Parathyroid adenoma (tissue), 2 donors: ENCODE data around the gene C10orf90.
"Not testable (repeated sequence)": the region's sequence is repeated elsewhere in the genome, so short reads cannot be mapped to it uniquely, and the experiment has no call there.

ENCODE experiments used
- H2AFZ ChIP-seq: fragments of 300-600 bp; sonication (generic); one replicate; pipeline ENCODE4 v1.7.0; 2017; ENCODE audit warnings: antibody characterized with exemption, mild to moderate bottlenecking
- H3K27ac ChIP-seq: fragments of 300-600 bp; sonication (generic); one replicate; pipeline ENCODE4 v1.7.0; 2017
- H3K27me3 ChIP-seq: fragments of 300-600 bp; sonication (generic); one replicate; pipeline ENCODE4 v1.7.0; 2017; ENCODE audit warnings: low read length; ENCODE audit not compliant: control insufficient read depth, insufficient read depth
- H3K36me3 ChIP-seq: fragments of 300-600 bp; sonication (generic); one replicate; pipeline ENCODE4 v1.7.0; 2017; ENCODE audit warnings: low read length; ENCODE audit not compliant: control insufficient read depth, insufficient read depth
- H3K4me1 ChIP-seq: fragments of 300-600 bp; sonication (generic); one replicate; pipeline ENCODE4 v1.7.0; 2017; ENCODE audit warnings: control low read depth
- H3K4me2 ChIP-seq: fragments of 300-600 bp; sonication (generic); one replicate; pipeline ENCODE4 v1.7.0; 2017; ENCODE audit warnings: low read length
- H3K4me3 ChIP-seq: fragments of 300-600 bp; sonication (generic); one replicate; pipeline ENCODE4 v1.7.0; 2017; ENCODE audit warnings: low read depth, low read length
- H3K79me2 ChIP-seq: fragments of 300-600 bp; sonication (generic); one replicate; pipeline ENCODE4 v1.7.0; 2017; ENCODE audit warnings: control low read depth
- H3K9ac ChIP-seq: fragments of 300-600 bp; sonication (generic); one replicate; pipeline ENCODE4 v1.7.0; 2017; ENCODE audit warnings: mild to moderate bottlenecking
- H3K9me3 ChIP-seq: fragments of 300-600 bp; sonication (generic); one replicate; pipeline ENCODE4 v1.7.0; 2017; ENCODE audit warnings: low read length; ENCODE audit not compliant: control insufficient read depth
- TF ChIP-seq, protein P1 (sequence below): fragments of 300-600 bp; sonication (generic); IDR thresholded peaks from one replicate; pipeline ENCODE4 v1.7.0; 2017; ENCODE audit warnings: antibody characterized with exemption, mild to moderate bottlenecking
- donor health status: primary hyperparathyroidism.

The C10orf90 gene

DNA sequence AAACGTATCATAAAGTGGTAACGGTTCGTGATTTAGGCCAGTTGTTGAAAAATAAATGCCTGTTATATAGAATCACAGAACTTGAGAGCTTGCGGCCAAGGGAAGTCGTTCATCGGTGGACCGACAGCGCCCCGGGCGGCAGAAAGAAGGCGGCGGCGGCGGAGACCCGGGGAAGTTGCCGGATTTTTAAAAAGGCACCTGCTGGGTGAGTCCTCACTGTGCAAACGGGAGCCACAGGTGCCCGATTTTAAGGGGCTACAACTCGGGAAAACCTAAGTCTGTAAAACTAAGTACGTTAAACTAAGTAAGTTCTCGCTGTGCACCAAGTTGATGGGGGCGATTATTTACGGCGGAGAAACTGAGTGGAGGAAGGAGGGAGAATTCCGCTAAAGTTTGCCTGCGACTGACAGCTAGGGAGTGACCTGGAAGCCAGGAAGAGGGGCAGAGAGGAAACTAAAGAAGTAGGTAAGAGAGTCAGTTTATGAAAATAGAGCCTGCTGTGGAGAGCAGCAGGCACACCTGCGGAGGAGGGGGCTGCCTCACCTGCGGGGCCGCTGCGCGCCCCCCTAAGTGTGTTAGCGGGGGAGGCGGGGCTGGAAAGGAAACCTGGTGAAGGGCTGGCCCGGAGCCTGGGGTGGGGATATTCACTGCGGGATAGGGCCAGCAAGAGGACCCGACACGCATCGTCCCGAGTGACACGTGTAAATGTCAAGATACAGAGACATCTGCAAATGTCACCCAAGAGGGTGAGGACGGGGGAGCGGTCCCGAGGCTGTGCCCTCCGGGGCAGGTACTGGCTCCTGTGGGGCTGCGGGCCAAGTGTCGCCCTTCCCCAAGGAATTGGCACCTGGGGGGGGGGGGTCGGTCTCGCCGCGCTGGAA, 283.2 kb downstream of the C10orf90 start:
- no peak overlapping the region for H3K27ac ChIP-seq
- H3K9me3 ChIP-seq, result no peaks in the 10 kb centered on the region
- no peaks in the 10 kb centered on the region for H3K27me3 ChIP-seq
- H3K79me2 ChIP-seq, result no peaks in the 10 kb centered on the region
- H3K4me1 ChIP-seq, result no peaks in the 10 kb centered on the region
- TF ChIP-seq, protein P1, sequence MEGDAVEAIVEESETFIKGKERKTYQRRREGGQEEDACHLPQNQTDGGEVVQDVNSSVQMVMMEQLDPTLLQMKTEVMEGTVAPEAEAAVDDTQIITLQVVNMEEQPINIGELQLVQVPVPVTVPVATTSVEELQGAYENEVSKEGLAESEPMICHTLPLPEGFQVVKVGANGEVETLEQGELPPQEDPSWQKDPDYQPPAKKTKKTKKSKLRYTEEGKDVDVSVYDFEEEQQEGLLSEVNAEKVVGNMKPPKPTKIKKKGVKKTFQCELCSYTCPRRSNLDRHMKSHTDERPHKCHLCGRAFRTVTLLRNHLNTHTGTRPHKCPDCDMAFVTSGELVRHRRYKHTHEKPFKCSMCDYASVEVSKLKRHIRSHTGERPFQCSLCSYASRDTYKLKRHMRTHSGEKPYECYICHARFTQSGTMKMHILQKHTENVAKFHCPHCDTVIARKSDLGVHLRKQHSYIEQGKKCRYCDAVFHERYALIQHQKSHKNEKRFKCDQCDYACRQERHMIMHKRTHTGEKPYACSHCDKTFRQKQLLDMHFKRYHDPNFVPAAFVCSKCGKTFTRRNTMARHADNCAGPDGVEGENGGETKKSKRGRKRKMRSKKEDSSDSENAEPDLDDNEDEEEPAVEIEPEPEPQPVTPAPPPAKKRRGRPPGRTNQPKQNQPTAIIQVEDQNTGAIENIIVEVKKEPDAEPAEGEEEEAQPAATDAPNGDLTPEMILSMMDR, result peak; percentile 52
- H2AFZ ChIP-seq, result no peak overlapping the region
- H3K4me2 ChIP-seq, result peak overlapping the region; percentile 68
- H3K36me3 ChIP-seq, result no peaks in the 10 kb centered on the region
- peak overlapping the region; percentile 26 for H3K4me3 ChIP-seq
- no peak overlapping the region for H3K9ac ChIP-seq

DNA sequence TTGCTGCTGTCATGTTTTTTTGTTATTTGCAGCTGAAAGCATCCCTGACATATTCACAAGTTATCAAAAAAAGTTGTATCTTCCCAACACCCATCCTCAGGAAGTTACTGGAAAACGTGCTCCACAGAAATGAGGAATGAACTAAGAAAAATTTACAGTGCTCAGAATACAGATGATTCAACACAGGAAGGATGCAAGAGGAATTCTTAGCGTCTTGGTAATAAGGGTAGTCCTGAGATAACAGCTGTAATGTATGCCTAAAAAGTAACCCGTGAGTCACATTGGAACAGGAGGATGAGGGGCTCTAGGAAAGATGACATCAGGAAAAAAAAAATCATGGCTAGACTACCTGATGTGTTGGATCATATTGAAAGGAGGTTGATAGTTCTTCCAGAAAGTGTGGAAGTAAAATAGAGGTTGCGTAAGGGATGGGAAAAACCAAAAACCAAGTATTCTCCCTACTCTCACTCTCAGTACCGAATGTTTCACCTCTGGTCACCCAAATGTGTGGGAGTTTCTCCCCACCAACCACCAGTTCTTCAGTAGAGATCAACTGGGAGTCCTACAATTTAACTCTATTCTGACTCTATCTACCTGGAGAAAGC, 286.1 kb downstream of the C10orf90 start:
- TF ChIP-seq, protein P1, result no peak
- Histone ChIP-seq H3K4me2 (no peak overlapping the region), H3K27ac (no peak overlapping the region), H3K4me3 (no peak overlapping the region), H3K9ac (no peak overlapping the region), H3K4me1 (no peaks in the 10 kb centered on the region), H3K9me3 (no peaks in the 10 kb centered on the region), H2AFZ (no peak overlapping the region), H3K79me2 (no peaks in the 10 kb centered on the region), H3K36me3 (no peaks in the 10 kb centered on the region), H3K27me3 (no peaks in the 10 kb centered on the region)

DNA sequence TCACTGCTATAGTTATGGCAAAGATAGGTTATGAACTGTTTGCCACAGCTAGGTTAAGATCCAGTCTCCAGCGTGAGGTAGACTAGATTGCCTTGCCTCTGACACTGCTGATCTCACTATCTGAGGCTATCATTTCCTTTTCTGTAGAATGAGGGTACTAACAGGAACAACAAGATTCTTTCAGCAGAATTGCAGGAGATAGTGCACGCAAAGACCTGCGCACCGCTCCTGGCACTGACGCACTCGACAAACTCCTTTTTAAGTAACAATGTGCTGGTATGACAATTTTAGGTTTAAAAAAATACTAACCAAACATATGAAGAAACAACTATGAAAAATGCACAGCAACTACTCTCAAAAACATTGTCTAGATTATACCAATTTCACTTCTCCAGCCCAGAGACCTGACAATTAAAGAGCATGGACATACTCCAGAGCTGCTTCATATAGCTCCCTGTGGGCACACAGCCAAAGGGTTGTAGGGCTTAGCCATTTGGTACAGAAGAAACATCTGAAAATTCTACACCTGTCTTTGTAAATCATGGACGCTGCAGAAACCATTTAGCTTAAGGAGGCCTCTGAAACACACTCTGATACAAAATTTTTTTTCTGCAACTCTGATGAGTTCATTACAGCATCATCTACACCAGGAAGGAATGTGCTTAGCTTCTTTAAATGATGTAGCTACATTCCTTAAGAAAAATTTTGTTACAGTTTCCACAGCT, 290.0 kb downstream of the C10orf90 start:
- no peaks in the 10 kb centered on the region for H3K4me1 ChIP-seq
- H3K4me3 ChIP-seq, result no peak overlapping the region
- H3K36me3 ChIP-seq, result no peaks in the 10 kb centered on the region
- no peaks in the 10 kb centered on the region for H3K27me3 ChIP-seq
- H2AFZ ChIP-seq, result no peak overlapping the region
- H3K27ac ChIP-seq, result no peak overlapping the region
- H3K9ac ChIP-seq, result no peak overlapping the region
- no peaks in the 10 kb centered on the region for H3K79me2 ChIP-seq
- no peak overlapping the region for H3K4me2 ChIP-seq
- no peaks in the 10 kb centered on the region for H3K9me3 ChIP-seq
- TF ChIP-seq, protein P1, result no peak

DNA sequence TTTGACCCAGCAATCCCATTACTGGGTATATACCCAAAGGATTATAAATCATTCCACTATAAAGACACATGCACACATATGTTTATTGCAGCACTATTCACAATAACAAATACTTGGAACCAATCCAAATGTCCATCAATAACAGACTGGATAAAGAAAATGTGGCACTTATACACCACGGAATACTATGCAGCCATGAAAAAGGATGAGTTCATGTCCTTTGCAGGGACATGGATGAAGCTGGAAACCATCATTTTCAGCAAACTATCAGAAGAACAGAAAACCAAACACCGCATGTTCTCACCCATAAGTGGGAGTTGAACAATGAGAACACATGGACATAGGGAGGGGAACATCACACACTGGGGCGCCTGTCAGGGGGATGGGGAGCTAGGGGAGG, 291.3 kb downstream of the C10orf90 start:
- not testable (repeated sequence) for H3K79me2 ChIP-seq, H3K27ac ChIP-seq, H2AFZ ChIP-seq, H3K9ac ChIP-seq, H3K4me2 ChIP-seq, H3K4me3 ChIP-seq, H3K27me3 ChIP-seq, H3K9me3 ChIP-seq, H3K4me1 ChIP-seq, H3K36me3 ChIP-seq

DNA sequence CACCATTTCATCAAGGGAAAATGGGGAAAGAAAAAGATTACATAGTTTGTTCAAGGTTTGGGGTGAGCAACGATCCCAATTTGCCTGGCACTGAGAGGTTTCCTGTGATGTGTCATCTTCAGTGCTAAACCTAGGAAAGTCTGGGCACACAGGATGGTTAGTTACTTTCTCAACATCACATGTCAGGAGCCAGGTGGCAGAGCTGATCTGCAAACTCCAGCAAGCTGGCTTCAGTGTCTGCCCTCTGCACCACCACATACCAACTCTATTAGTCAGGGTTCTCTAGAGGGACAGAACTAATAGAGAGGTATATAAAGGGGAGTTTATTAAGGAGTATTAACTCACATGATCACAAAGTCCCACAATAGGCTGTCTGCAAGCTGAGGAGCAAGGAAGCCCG, 293.5 kb downstream of the C10orf90 start:
- H3K4me1 ChIP-seq, result no peaks in the 10 kb centered on the region
- no peaks in the 10 kb centered on the region for H3K27me3 ChIP-seq
- TF ChIP-seq, protein P1, result no peak
- no peak overlapping the region for H3K9ac ChIP-seq
- no peaks in the 10 kb centered on the region for H3K9me3 ChIP-seq
- H3K27ac ChIP-seq, result no peak overlapping the region
- H3K36me3 ChIP-seq, result no peaks in the 10 kb centered on the region
- no peaks in the 10 kb centered on the region for H3K79me2 ChIP-seq
- no peak overlapping the region for H3K4me3 ChIP-seq
- no peak overlapping the region for H3K4me2 ChIP-seq
- no peak overlapping the region for H2AFZ ChIP-seq
